ENCODE results near the gene SCUBE3.

SCUBE3 gene

GRCh38 chr6:35248300-35248699 lies 34.5 kb downstream of the SCUBE3 start:
- H3K4me3 ChIP-seq (ENCODE audit: control insufficient read depth, low read depth, low read length) = no peak overlapping the region
- peak; percentile 27 for DNase-seq (ENCODE audit: low read depth)
- TF ChIP-seq, protein P1, sequence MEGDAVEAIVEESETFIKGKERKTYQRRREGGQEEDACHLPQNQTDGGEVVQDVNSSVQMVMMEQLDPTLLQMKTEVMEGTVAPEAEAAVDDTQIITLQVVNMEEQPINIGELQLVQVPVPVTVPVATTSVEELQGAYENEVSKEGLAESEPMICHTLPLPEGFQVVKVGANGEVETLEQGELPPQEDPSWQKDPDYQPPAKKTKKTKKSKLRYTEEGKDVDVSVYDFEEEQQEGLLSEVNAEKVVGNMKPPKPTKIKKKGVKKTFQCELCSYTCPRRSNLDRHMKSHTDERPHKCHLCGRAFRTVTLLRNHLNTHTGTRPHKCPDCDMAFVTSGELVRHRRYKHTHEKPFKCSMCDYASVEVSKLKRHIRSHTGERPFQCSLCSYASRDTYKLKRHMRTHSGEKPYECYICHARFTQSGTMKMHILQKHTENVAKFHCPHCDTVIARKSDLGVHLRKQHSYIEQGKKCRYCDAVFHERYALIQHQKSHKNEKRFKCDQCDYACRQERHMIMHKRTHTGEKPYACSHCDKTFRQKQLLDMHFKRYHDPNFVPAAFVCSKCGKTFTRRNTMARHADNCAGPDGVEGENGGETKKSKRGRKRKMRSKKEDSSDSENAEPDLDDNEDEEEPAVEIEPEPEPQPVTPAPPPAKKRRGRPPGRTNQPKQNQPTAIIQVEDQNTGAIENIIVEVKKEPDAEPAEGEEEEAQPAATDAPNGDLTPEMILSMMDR (conservative IDR thresholded peaks at IDR 0.05; ENCODE audit: control insufficient read depth, insufficient read depth, low read depth, low read length) = no peak

- no peak overlapping the region for H3K4me3 ChIP-seq (ENCODE audit: control insufficient read depth, low read depth, low read length)
- DNase-seq (ENCODE audit: low read depth) = no peak
- TF ChIP-seq, protein P1 (conservative IDR thresholded peaks at IDR 0.05; ENCODE audit: control insufficient read depth, insufficient read depth, low read depth, low read length) = no peak
Observed at GRCh38 chr6:35248965-35249364, 35.2 kb downstream of the SCUBE3 start.

DNA sequence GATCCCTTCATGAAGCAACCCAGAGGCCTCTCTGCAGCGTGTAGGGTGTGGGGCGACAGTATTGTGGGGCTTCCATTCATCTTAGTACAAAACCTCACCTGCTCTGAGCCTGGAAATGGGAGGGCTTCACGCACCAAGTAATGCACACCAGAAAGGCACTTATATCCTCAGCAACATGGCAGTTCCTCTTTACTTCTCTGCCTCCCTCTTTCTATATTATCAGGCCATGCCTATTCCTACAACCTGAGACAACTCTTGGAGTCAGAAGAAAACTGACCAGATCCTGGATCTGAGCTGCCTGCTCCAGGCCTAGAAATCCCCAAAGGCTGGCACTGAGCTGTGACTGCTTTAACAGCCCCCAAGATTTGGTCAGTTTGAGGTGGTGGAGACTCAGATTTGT lies 38.2 kb downstream of the SCUBE3 start:
- TF ChIP-seq, protein P1 (conservative IDR thresholded peaks at IDR 0.05; ENCODE audit: control insufficient read depth, insufficient read depth, low read depth, low read length) = no peak
- no peak for DNase-seq (ENCODE audit: low read depth)
- H3K4me3 ChIP-seq (ENCODE audit: control insufficient read depth, low read depth, low read length) = no peak overlapping the region

DNA sequence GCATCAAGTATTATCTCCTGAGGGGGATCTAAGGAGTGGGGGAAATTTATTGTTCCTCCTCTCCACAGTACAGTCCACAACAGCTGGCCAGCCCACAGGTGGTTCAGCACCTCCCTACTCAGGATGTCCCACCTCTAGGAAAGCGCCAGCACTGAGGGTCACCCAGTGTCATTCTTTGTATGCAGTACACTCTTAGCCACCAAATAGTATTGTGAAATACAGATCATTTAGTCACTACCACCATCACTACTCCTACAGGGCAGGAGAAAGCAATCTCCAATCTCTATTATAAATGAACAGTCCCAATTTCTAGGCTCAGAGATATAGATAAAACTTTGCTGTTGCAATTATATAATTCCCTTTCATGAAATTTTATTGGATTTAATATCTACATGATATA lies 39.5 kb downstream of the SCUBE3 start:
- H3K4me3 ChIP-seq (ENCODE audit: control insufficient read depth, low read depth, low read length) = no peak overlapping the region
- DNase-seq (ENCODE audit: low read depth) = no peak
- TF ChIP-seq, protein P1 (conservative IDR thresholded peaks at IDR 0.05; ENCODE audit: control insufficient read depth, insufficient read depth, low read depth, low read length) = no peak

DNA sequence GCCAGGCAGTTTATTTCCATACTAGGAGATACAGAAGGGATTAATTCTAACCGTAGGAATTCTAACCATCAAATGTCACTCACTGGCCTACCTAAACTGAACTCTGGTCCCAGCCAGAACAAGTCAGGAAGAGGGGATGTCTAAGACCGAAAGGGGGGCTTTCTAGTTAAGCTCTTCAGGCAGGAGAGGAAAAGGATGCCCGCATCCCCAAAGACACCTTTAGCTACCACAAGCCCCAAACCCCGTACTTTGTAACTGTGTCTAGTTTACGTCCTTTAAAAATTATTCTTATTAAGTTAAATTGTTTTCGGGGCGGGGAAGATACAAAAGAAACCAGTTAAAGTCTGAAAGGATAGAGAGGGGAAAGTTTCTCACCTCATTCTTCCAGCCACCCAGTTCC lies 44.6 kb downstream of the SCUBE3 start:
- TF ChIP-seq, protein P1 (conservative IDR thresholded peaks at IDR 0.05; ENCODE audit: control insufficient read depth, insufficient read depth, low read depth, low read length) = no peak
- no peak for DNase-seq (ENCODE audit: low read depth)
- peak overlapping the region; percentile 95 for H3K4me3 ChIP-seq (ENCODE audit: control insufficient read depth, low read depth, low read length)

DNA sequence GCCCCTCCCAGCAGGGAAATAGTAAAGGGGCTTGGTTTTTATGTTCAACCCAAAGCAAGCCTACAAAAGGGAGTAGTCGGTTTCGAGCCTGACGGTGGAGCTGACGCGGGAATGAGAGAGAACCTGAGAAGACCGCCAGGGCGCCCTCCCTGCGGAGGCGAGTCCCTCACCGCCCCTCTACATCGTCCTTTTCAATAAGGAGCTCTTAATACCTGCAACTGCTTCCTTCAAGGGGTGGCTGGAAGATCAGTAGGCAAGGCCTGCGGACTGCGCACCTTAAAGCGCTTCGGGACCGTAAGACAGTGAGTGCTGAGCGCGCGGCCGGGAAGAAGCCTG lies 45.1 kb downstream of the SCUBE3 start:
- peak overlapping the region; percentile 95 for H3K4me3 ChIP-seq (ENCODE audit: control insufficient read depth, low read depth, low read length)
- TF ChIP-seq, protein P1 (conservative IDR thresholded peaks at IDR 0.05; ENCODE audit: control insufficient read depth, insufficient read depth, low read depth, low read length) = peak; percentile 18
- DNase-seq (ENCODE audit: low read depth) = peak; percentile 54
